Cardiac muscle cell (in vitro differentiated cells and primary cell): Measurements from ENCODE around the gene APRT. TPM values are rescaled to one million over a fixed set of nuclear protein-coding genes. Genes with fewer than 3 reads are reported as not detected.

ENCODE experiments used
- DNase-seq, 2 donors: peaks; one replicate each; pipeline versions ENCODE4 v3.0.0 to v3.0.0-alpha.2; 2010 to 2017; ENCODE audit warnings: low read depth in 1 of 2, low spot score in 1 of 2
- H3K27ac ChIP-seq: fragments of 200-600 bp; sonication (generic); 2 replicates; pipeline ENCODE4 v1.5.1; 2016
- H3K27me3 ChIP-seq: fragments of 200-600 bp; sonication (generic); 2 replicates; pipeline ENCODE4 v1.6.0; 2016; ENCODE audit warnings: control low read depth
- H3K36me3 ChIP-seq: fragments of 200-600 bp; sonication (generic); 2 replicates; pipeline ENCODE4 v1.5.1; 2016; ENCODE audit warnings: control low read depth
- H3K4me1 ChIP-seq: fragments of 200-600 bp; sonication (generic); 2 replicates; pipeline ENCODE4 v1.8.1; 2017; ENCODE audit warnings: low read depth, mild to moderate bottlenecking, mixed run types
- H3K4me3 ChIP-seq: fragments of 200-600 bp; sonication (generic); 2 replicates; pipeline ENCODE4 v1.5.1; 2016; ENCODE audit warnings: mild to moderate bottlenecking
- H3K9me3 ChIP-seq: fragments of 200-600 bp; sonication (generic); 2 replicates; pipeline ENCODE4 v1.5.1; 2017; ENCODE audit warnings: low read depth, mild to moderate bottlenecking, control low read depth
- polyA plus RNA-seq: library from polyadenylated mRNA; unstranded; fragments of >200 nt; fragmentation: Nextera tagmentation; extraction: Ambion mirVana; gene quantifications from 2 replicates; pipeline ENCODE4 v1.2.1, GENCODE V29; 2016
- total RNA-seq: library from RNA; depleted of rRNA; stranded (reverse); fragments of >200 nt; gene quantifications from 2 replicates; pipeline ENCODE4 v1.2.3, GENCODE V29; 2016
- TF ChIP-seq, protein P1 (sequence below): IDR thresholded peaks from 2 replicates; pipeline ENCODE4 v1.5.1; 2012; ENCODE audit warnings: low read depth, mild to moderate bottlenecking, low read length

Gene APRT
- total and polyA plus RNA-seq, 2 experiments from 2014 or later: 123 to 169 TPM

DNA sequence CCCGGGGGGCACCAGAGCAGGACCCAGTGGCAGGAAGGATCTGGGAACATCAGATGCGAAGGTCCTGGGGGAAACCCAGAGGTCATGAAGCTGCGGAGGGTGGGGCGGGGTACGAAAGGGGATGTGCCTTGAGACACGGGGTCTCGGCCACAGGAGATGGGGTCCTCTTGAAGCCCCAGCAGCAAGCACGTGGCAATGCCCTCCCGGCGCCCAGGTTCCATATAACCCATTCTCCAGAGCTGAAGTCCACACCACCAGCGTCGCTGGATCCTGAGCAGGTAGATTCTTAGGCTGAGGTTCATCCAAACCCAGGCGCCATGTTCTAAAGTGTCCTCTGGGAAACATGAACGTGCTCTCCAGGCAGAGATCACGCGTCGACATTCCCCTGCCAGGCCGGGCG lies 47.6 kb downstream of the APRT start:
- H3K4me1 ChIP-seq: peaks cover 57% of the 10 kb centered on the region
- H3K36me3 ChIP-seq: no peaks in the 10 kb centered on the region
- H3K4me3 ChIP-seq: no peak overlapping the region
- H3K27me3 ChIP-seq: no peaks in the 10 kb centered on the region
- peak overlapping the region; percentile 85 for H3K27ac ChIP-seq
- no peaks in the 10 kb centered on the region for H3K9me3 ChIP-seq
- DNase-seq: no peak
- TF ChIP-seq, protein P1, sequence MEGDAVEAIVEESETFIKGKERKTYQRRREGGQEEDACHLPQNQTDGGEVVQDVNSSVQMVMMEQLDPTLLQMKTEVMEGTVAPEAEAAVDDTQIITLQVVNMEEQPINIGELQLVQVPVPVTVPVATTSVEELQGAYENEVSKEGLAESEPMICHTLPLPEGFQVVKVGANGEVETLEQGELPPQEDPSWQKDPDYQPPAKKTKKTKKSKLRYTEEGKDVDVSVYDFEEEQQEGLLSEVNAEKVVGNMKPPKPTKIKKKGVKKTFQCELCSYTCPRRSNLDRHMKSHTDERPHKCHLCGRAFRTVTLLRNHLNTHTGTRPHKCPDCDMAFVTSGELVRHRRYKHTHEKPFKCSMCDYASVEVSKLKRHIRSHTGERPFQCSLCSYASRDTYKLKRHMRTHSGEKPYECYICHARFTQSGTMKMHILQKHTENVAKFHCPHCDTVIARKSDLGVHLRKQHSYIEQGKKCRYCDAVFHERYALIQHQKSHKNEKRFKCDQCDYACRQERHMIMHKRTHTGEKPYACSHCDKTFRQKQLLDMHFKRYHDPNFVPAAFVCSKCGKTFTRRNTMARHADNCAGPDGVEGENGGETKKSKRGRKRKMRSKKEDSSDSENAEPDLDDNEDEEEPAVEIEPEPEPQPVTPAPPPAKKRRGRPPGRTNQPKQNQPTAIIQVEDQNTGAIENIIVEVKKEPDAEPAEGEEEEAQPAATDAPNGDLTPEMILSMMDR: no peak

DNA sequence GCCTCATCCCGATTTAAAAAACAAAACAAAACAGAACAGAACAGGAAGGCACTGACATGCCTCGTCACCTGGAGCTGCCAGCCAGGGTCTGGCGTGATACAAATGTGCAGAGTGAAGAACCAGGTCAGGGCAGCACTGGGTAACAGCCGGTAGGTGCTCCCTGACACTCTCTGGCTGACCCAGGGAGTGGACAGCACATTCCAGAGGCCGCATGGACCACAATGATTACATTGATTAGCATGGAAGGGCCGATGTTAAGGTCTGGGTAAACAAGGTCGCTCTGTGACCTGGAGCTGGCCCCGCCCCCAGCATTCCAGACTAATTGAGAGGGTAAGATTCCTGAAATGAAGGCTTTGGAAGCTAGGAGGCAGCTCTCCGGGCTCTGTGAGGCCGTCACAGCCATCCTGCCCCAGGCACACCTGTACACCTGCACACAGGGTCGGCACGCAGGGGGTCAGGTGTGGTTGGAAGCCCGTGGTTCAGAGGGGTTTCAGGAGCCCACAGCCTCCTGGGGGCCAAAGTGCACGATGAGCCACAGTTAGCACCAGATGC lies 48.1 kb downstream of the APRT start:
- Histone ChIP-seq H3K27ac (peak overlapping the region; percentile 85), H3K4me1 (peaks cover 57% of the 10 kb centered on the region), H3K27me3 (no peaks in the 10 kb centered on the region), H3K4me3 (no peak overlapping the region), H3K36me3 (no peaks in the 10 kb centered on the region), H3K9me3 (no peaks in the 10 kb centered on the region)
- TF ChIP-seq, protein P1: no peak
- DNase-seq: peak in 1 of 2 donors; percentile 73

DNA sequence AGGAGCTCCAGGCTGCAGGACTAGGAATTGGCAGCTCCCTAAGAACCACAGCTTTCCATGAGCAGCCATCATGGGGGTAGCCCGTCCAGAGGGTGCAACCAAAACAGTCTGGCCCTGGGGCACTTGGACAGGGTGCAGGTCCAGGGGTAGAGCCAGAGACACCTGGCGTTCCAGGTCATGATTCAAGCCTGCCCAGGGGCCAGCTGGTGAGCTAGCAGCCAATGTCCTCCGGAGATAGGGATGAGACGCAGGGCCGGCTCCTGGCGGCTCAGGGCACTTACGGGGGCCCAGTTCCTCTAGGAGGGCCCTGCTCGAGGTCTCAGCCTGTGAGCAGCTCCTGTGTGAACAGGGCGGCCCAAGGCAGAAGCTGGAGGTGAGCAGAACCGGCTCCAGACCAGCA lies 48.8 kb downstream of the APRT start:
- Histone ChIP-seq H3K4me1 (peaks cover 55% of the 10 kb centered on the region), H3K27me3 (no peaks in the 10 kb centered on the region), H3K4me3 (no peak overlapping the region), H3K9me3 (no peaks in the 10 kb centered on the region), H3K27ac (peak overlapping the region; percentile 85), H3K36me3 (no peaks in the 10 kb centered on the region)
- no peak for DNase-seq
- TF ChIP-seq, protein P1: no peak

DNA sequence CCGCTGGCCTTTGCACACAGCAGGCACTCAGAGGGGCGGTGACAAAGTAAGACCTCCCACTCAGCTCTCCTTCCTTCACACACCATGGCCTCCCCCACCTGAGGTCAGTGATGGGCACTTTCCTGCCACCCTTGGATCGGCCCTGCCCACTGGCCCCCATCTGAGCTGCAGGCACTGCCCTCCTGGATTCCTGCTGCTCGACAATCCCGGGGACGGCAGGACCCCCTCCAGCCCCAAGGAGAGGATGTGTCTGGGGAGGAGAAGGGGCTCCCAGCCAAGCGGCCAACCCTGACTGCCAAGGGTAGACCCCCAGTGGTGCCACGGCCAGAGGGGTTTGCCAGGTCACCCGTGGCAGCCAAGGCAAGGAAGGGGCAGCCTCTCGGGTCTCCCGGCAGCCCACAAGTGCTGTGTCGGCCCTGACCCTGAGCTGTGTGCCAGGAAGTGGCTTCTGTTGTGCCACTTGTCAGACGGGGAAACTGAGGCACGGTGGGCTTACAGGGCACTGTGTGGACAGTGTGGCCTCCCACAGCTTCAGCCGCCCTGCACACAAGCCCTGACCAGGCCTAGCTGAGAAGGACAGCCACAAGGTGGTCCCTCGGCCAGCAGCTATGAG lies 49.4 kb downstream of the APRT start:
- no peak for DNase-seq
- H3K36me3 ChIP-seq: no peaks in the 10 kb centered on the region
- H3K9me3 ChIP-seq: no peaks in the 10 kb centered on the region
- no peaks in the 10 kb centered on the region for H3K27me3 ChIP-seq
- peak overlapping the region; percentile 85 for H3K27ac ChIP-seq
- H3K4me1 ChIP-seq: peaks cover 50% of the 10 kb centered on the region
- H3K4me3 ChIP-seq: no peak overlapping the region
- TF ChIP-seq, protein P1: no peak

DNA sequence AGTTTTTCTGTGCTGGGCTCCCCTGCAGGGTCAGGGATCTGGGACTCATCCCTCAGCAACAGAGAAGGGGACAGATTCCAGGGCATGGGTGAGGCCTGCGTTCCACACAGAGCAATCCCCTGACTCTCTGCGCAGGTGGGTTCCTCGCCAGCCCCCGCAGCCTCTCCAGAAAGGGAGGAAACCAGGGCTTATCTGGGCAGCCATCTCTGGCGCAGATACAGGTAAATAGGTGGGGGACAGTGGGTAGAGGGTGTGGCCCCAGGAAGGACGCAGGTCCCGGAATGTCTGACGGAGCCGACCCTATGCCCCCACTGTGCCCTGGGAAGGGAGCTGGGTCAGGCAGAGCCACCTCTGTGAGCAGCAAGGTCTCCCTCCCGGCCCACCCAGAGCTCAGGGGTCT lies 49.9 kb downstream of the APRT start:
- Histone ChIP-seq H3K4me1 (peaks cover 45% of the 10 kb centered on the region), H3K27ac (peak overlapping the region; percentile 50), H3K9me3 (no peaks in the 10 kb centered on the region), H3K36me3 (no peaks in the 10 kb centered on the region), H3K27me3 (no peaks in the 10 kb centered on the region), H3K4me3 (no peak overlapping the region)
- TF ChIP-seq, protein P1: no peak
- no peak for DNase-seq
